HEK293 (cell line): ENCODE data around the gene GPR146.

Source experiments
- BCL11A ChIP-seq: fragments of 450-650 bp; formaldehyde crosslinking; IDR thresholded peaks from 2 replicates; pipeline ENCODE4 v1.5.1; 2016; ENCODE audit warnings: low read depth, missing biosample characterization, missing genetic modification characterization
- GLIS2 ChIP-seq: fragments of 450-650 bp; formaldehyde crosslinking; IDR thresholded peaks from 2 replicates; pipeline ENCODE4 v1.5.1; 2016; ENCODE audit warnings: missing biosample characterization, missing genetic modification characterization
- KLF9 ChIP-seq: fragments of 450-650 bp; formaldehyde crosslinking; IDR thresholded peaks from 2 replicates; pipeline ENCODE4 v1.5.1; 2016; ENCODE audit warnings: missing biosample characterization, missing genetic modification characterization, low read depth
- MEIS1 ChIP-seq: sonication (generic); formaldehyde crosslinking; IDR thresholded peaks from 2 replicates; pipeline ENCODE4 v1.8.1; 2022; ENCODE audit warnings: missing genetic modification reagents, mild to moderate bottlenecking, borderline replicate concordance
- PRDM1 ChIP-seq: fragments of 450-650 bp; formaldehyde crosslinking; IDR thresholded peaks from 2 replicates; pipeline ENCODE4; 2016; ENCODE audit warnings: missing biosample characterization, missing genetic modification characterization
- RBAK ChIP-seq: fragments of 450-650 bp; formaldehyde crosslinking; IDR thresholded peaks from 2 replicates; pipeline ENCODE4 v1.5.1; 2016; ENCODE audit warnings: missing biosample characterization, missing genetic modification characterization
- SCRT2 ChIP-seq: fragments of 450-650 bp; formaldehyde crosslinking; IDR thresholded peaks from 2 replicates; pipeline ENCODE4 v1.5.1; 2016; ENCODE audit warnings: missing biosample characterization, missing genetic modification characterization
- ZBTB1 ChIP-seq: fragments of 450-650 bp; formaldehyde crosslinking; IDR thresholded peaks from 2 replicates; pipeline ENCODE4 v1.5.1; 2016; ENCODE audit warnings: missing biosample characterization, missing genetic modification characterization
- ZNF121 ChIP-seq: fragments of 450-650 bp; formaldehyde crosslinking; IDR thresholded peaks from 2 replicates; pipeline ENCODE4 v1.5.1; 2016; ENCODE audit warnings: missing biosample characterization, missing genetic modification characterization
- ZNF146 ChIP-seq: fragments of 450-650 bp; formaldehyde crosslinking; IDR thresholded peaks from 2 replicates; pipeline ENCODE4 v1.5.1; 2016; ENCODE audit warnings: missing biosample characterization, missing genetic modification characterization
- ZNF155 ChIP-seq: fragments of 450-650 bp; formaldehyde crosslinking; IDR thresholded peaks from 2 replicates; pipeline ENCODE4 v1.5.1; 2016; ENCODE audit warnings: missing biosample characterization, missing genetic modification characterization
- ZNF23 ChIP-seq: fragments of 450-650 bp; formaldehyde crosslinking; IDR thresholded peaks from 2 replicates; pipeline ENCODE4 v1.5.1; 2016; ENCODE audit warnings: missing biosample characterization, missing genetic modification characterization, borderline replicate concordance
- ZNF292 ChIP-seq: fragments of 450-650 bp; formaldehyde crosslinking; IDR thresholded peaks from 2 replicates; pipeline ENCODE4 v1.5.1; 2016; ENCODE audit warnings: low read depth, missing biosample characterization, missing genetic modification characterization, borderline replicate concordance
- ZNF350 ChIP-seq: fragments of 450-650 bp; formaldehyde crosslinking; IDR thresholded peaks from 2 replicates; pipeline ENCODE4 v1.5.0; 2017; ENCODE audit warnings: missing biosample characterization, mild to moderate bottlenecking, missing genetic modification characterization
- ZNF548 ChIP-seq: fragments of 450-650 bp; formaldehyde crosslinking; IDR thresholded peaks from 2 replicates; pipeline ENCODE4 v1.5.1; 2016; ENCODE audit warnings: missing biosample characterization, missing genetic modification characterization
- ZNF596 ChIP-seq: fragments of 450-650 bp; IDR thresholded peaks from 2 replicates; pipeline ENCODE4 v1.5.0; 2018; ENCODE audit warnings: missing biosample characterization, mild to moderate bottlenecking, missing genetic modification characterization, moderate library complexity
- ZNF654 ChIP-seq: fragments of 450-650 bp; formaldehyde crosslinking; IDR thresholded peaks from 2 replicates; pipeline ENCODE4 v1.5.1; 2016; ENCODE audit warnings: low read depth, missing biosample characterization, missing genetic modification characterization
- ZNF660 ChIP-seq: fragments of 450-650 bp; IDR thresholded peaks from 2 replicates; pipeline ENCODE4 v1.5.1; 2018; ENCODE audit warnings: missing biosample characterization, mild to moderate bottlenecking, missing genetic modification characterization
- ZNF677 ChIP-seq: fragments of 450-650 bp; IDR thresholded peaks from 2 replicates; pipeline ENCODE4 v1.5.0; 2018; ENCODE audit warnings: missing biosample characterization, mild to moderate bottlenecking, missing genetic modification characterization, moderate library complexity
- ZNF76 ChIP-seq: fragments of 450-650 bp; formaldehyde crosslinking; IDR thresholded peaks from 2 replicates; pipeline ENCODE4; 2016; ENCODE audit warnings: low read depth, missing biosample characterization, missing genetic modification characterization, borderline replicate concordance
- ZNF843 ChIP-seq: fragments of 450-650 bp; formaldehyde crosslinking; IDR thresholded peaks from 2 replicates; pipeline ENCODE4 v1.5.1; 2016; ENCODE audit warnings: missing biosample characterization, missing genetic modification characterization
- ZSCAN23 ChIP-seq: fragments of 450-650 bp; formaldehyde crosslinking; IDR thresholded peaks from 2 replicates; pipeline ENCODE4 v1.5.1; 2016; ENCODE audit warnings: missing biosample characterization, missing genetic modification characterization
- TF ChIP-seq, protein P1 (sequence below): fragments of 450-650 bp; formaldehyde crosslinking; IDR thresholded peaks from 2 replicates; pipeline ENCODE4 v1.5.1; 2016; ENCODE audit warnings: missing biosample characterization, missing genetic modification characterization
- TF ChIP-seq, protein P2 (sequence below): fragments of 450-650 bp; formaldehyde crosslinking; IDR thresholded peaks from 2 replicates; pipeline ENCODE4 v1.5.1; 2016; ENCODE audit warnings: missing biosample characterization, missing genetic modification characterization
- TF ChIP-seq, protein P3 (sequence below): fragments of 450-650 bp; formaldehyde crosslinking; IDR thresholded peaks from 2 replicates; pipeline ENCODE4 v1.5.0; 2017; ENCODE audit warnings: missing biosample characterization, missing genetic modification characterization, borderline replicate concordance
- TF ChIP-seq, protein P4 (sequence below): fragments of 450-650 bp; formaldehyde crosslinking; IDR thresholded peaks from 2 replicates; pipeline ENCODE4 v1.5.1; 2016; ENCODE audit warnings: missing biosample characterization, missing genetic modification characterization
- TF ChIP-seq, protein P5 (sequence below): fragments of 450-650 bp; formaldehyde crosslinking; IDR thresholded peaks from 2 replicates; pipeline ENCODE4 v1.5.1; 2016; ENCODE audit warnings: missing biosample characterization, missing genetic modification characterization
- TF ChIP-seq, protein P6 (sequence below): fragments of 450-650 bp; formaldehyde crosslinking; IDR thresholded peaks from 2 replicates; pipeline ENCODE4 v1.5.1; 2016; ENCODE audit warnings: missing biosample characterization, missing genetic modification characterization
- TF ChIP-seq, protein P7 (sequence below): fragments of 450-650 bp; formaldehyde crosslinking; IDR thresholded peaks from 2 replicates; pipeline ENCODE4 v1.5.1; 2016; ENCODE audit warnings: missing biosample characterization, missing genetic modification characterization

Gene GPR146

DNA sequence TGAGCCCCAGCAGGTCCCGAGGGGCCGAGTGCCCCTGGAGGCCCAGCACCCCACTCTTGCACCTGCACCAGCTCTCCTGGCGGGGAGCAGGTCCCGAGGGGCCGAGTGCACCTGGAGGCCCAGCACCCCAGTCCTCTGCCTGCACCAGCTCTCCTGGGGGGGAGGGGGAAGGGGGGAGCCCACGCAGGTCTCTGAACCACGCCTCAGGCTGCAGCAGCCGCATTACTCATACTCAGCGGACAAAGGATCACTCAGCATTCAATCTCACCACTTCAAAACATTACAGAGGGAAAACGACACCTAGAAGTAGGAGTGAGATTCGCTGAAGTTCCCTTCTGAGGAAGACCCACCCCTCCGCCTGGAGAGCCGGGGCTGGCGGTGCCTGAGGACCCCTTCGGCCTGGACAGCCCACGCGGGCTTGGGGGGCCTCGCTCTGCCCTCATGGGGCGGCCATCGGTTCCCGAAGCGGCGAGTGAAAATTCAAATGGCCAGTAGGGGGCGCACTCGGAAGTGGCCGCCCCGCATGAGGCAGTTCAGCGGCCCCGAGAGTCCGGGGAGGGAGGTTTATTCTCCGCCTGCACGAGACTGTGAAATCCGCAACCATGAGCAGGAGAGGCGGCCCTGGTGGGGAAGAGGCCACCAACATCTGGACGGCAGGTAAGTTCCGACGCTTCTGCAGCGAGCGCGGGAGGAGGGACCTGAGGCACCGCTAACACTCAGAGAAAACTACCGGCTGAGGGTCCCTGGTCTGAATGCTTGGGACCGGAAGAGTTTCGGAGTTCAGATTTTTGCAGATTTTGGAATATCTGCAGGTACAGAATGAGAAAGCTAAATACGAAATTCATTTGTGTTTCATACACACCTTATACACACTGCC, 42.5 kb downstream of the GPR146 start (continued):
- TF ChIP-seq, protein P1, sequence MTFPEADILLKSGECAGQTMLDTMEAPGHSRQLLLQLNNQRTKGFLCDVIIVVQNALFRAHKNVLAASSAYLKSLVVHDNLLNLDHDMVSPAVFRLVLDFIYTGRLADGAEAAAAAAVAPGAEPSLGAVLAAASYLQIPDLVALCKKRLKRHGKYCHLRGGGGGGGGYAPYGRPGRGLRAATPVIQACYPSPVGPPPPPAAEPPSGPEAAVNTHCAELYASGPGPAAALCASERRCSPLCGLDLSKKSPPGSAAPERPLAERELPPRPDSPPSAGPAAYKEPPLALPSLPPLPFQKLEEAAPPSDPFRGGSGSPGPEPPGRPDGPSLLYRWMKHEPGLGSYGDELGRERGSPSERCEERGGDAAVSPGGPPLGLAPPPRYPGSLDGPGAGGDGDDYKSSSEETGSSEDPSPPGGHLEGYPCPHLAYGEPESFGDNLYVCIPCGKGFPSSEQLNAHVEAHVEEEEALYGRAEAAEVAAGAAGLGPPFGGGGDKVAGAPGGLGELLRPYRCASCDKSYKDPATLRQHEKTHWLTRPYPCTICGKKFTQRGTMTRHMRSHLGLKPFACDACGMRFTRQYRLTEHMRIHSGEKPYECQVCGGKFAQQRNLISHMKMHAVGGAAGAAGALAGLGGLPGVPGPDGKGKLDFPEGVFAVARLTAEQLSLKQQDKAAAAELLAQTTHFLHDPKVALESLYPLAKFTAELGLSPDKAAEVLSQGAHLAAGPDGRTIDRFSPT (tag by site-specific recombination), result no peak
- TF ChIP-seq, protein P2, sequence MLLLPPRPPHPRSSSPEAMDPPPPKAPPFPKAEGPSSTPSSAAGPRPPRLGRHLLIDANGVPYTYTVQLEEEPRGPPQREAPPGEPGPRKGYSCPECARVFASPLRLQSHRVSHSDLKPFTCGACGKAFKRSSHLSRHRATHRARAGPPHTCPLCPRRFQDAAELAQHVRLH (tag by site-specific recombination), result no peak
- TF ChIP-seq ZNF146 (tag by site-specific recombination) (no peak), ZNF350 (tag by site-specific recombination) (no peak), MEIS1 (CRISPR knock-in tag) (no peak), RBAK (no peak), KLF9 (tag by site-specific recombination) (no peak), ZNF155 (tag by site-specific recombination) (no peak), ZNF843 (tag by site-specific recombination) (0 out of 2 replicates have a peak, but pooled peaks have one; percentile 15), ZNF548 (tag by site-specific recombination) (no peak), ZNF654 (tag by site-specific recombination) (peak; percentile 41), ZNF292 (tag by site-specific recombination) (no peak), BCL11A (no peak), ZSCAN23 (tag by site-specific recombination) (no peak), ZNF660 (tag by site-specific recombination) (peak; percentile 31; the same call in 1 of the 2 replicates), ZNF23 (tag by site-specific recombination) (no peak), ZNF596 (tag by site-specific recombination) (no peak), SCRT2 (tag by site-specific recombination) (no peak), PRDM1 (no peak), ZBTB1 (tag by site-specific recombination) (no peak), ZNF677 (tag by site-specific recombination) (no peak), ZNF121 (tag by site-specific recombination) (no peak), ZNF76 (tag by site-specific recombination) (no peak), GLIS2 (tag by site-specific recombination) (peak; percentile 81; the same call in 1 of the 2 replicates)
- TF ChIP-seq, protein P3, sequence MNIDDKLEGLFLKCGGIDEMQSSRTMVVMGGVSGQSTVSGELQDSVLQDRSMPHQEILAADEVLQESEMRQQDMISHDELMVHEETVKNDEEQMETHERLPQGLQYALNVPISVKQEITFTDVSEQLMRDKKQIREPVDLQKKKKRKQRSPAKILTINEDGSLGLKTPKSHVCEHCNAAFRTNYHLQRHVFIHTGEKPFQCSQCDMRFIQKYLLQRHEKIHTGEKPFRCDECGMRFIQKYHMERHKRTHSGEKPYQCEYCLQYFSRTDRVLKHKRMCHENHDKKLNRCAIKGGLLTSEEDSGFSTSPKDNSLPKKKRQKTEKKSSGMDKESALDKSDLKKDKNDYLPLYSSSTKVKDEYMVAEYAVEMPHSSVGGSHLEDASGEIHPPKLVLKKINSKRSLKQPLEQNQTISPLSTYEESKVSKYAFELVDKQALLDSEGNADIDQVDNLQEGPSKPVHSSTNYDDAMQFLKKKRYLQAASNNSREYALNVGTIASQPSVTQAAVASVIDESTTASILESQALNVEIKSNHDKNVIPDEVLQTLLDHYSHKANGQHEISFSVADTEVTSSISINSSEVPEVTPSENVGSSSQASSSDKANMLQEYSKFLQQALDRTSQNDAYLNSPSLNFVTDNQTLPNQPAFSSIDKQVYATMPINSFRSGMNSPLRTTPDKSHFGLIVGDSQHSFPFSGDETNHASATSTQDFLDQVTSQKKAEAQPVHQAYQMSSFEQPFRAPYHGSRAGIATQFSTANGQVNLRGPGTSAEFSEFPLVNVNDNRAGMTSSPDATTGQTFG (tag by site-specific recombination), result no peak
- TF ChIP-seq, protein P4, sequence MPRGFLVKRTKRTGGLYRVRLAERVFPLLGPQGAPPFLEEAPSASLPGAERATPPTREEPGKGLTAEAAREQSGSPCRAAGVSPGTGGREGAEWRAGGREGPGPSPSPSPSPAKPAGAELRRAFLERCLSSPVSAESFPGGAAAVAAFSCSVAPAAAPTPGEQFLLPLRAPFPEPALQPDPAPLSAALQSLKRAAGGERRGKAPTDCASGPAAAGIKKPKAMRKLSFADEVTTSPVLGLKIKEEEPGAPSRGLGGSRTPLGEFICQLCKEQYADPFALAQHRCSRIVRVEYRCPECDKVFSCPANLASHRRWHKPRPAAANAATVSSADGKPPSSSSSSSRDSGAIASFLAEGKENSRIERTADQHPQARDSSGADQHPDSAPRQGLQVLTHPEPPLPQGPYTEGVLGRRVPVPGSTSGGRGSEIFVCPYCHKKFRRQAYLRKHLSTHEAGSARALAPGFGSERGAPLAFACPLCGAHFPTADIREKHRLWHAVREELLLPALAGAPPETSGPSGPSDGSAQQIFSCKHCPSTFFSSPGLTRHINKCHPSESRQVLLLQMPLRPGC (tag by site-specific recombination), result no peak
- TF ChIP-seq, protein P5, sequence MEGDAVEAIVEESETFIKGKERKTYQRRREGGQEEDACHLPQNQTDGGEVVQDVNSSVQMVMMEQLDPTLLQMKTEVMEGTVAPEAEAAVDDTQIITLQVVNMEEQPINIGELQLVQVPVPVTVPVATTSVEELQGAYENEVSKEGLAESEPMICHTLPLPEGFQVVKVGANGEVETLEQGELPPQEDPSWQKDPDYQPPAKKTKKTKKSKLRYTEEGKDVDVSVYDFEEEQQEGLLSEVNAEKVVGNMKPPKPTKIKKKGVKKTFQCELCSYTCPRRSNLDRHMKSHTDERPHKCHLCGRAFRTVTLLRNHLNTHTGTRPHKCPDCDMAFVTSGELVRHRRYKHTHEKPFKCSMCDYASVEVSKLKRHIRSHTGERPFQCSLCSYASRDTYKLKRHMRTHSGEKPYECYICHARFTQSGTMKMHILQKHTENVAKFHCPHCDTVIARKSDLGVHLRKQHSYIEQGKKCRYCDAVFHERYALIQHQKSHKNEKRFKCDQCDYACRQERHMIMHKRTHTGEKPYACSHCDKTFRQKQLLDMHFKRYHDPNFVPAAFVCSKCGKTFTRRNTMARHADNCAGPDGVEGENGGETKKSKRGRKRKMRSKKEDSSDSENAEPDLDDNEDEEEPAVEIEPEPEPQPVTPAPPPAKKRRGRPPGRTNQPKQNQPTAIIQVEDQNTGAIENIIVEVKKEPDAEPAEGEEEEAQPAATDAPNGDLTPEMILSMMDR (tag by site-specific recombination), result peak; percentile 81
- TF ChIP-seq, protein P6, sequence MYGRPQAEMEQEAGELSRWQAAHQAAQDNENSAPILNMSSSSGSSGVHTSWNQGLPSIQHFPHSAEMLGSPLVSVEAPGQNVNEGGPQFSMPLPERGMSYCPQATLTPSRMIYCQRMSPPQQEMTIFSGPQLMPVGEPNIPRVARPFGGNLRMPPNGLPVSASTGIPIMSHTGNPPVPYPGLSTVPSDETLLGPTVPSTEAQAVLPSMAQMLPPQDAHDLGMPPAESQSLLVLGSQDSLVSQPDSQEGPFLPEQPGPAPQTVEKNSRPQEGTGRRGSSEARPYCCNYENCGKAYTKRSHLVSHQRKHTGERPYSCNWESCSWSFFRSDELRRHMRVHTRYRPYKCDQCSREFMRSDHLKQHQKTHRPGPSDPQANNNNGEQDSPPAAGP (tag by site-specific recombination), result no peak
- TF ChIP-seq, protein P7, sequence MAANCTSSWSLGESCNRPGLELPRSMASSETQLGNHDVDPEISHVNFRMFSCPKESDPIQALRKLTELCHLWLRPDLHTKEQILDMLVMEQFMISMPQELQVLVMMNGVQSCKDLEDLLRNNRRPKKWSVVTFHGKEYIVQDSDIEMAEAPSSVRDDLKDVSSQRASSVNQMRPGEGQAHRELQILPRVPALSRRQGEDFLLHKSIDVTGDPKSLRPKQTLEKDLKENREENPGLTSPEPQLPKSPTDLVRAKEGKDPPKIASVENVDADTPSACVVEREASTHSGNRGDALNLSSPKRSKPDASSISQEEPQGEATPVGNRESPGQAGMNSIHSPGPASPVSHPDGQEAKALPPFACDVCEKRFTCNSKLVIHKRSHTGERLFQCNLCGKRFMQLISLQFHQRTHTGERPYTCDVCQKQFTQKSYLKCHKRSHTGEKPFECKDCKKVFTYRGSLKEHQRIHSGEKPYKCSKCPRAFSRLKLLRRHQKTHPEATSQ (tag by site-specific recombination), result no peak
